Brain microvascular endothelial cell (primary cell): Measurements from ENCODE around the gene AMACR.
A peak's percentile ranks its signal among the peaks of the same experiment; 100 is the strongest.

Source experiments
- DNase-seq: peaks from one replicate; pipeline ENCODE4 v3.0.0-alpha.2; 2020
- H3K27ac ChIP-seq: fragments of 250-450 bp; sonication (Bioruptor Pico); 2 replicates; pipeline ENCODE4 v1.5.1; 2020; ENCODE audit warnings: mild to moderate bottlenecking, moderate library complexity
- H3K27me3 ChIP-seq: fragments of 250-450 bp; sonication (Bioruptor Pico); replicated peaks from 2 replicates; pipeline ENCODE4 v1.5.1; 2020; ENCODE audit warnings: mild to moderate bottlenecking
- H3K36me3 ChIP-seq: fragments of 250-450 bp; sonication (Bioruptor Pico); replicated peaks from 2 replicates; pipeline ENCODE4 v1.5.1; 2020; ENCODE audit warnings: mild to moderate bottlenecking
- H3K4me3 ChIP-seq: 2 replicates; pipeline ENCODE4 v1.5.1; 2011; ENCODE audit warnings: low read depth, mild to moderate bottlenecking, control low read depth, low read length, moderate library complexity
- in situ Hi-C: cut with HindIII; loops from 2 replicates; pipeline ENCODE4 v1.10.0; 2017; ENCODE audit warnings: low sequenced_read_pairs, low pct_ligation_motif_present
- TF ChIP-seq, protein P1 (sequence below): IDR thresholded peaks from 2 replicates; pipeline ENCODE4 v1.5.1; 2011; ENCODE audit warnings: low read depth, mild to moderate bottlenecking, moderate library complexity, low read length, control low read depth, inconsistent platforms; ENCODE audit errors: missing control alignments

The AMACR gene

DNA sequence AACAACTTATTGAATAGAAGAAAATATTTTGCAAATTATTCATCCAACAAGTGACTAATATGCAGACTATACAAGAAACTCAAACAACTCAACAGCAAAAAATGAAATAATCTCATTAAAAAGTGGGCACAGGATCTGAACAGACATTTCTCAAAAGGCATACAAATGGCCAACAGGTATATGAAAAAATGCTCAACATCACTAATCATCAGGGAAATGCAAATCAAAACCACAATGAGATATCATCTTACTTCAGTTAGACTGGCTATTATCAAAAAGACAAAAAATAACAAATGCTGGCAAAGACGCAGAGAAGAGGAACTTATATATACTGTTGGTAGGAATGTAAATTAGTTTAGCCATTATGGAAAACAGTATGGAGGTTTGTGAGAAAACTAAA is 1.8 kb upstream of the AMACR start:
- no peak overlapping the region for H3K27ac ChIP-seq

GRCh38 chr5:34008802-34009201 is 952 bp upstream of the AMACR start:
- H3K27me3 ChIP-seq: no peaks in the 10 kb centered on the region
- H3K27ac ChIP-seq: peak overlapping the region; percentile 81
- in situ Hi-C loops: no loop called here
- TF ChIP-seq, protein P1, sequence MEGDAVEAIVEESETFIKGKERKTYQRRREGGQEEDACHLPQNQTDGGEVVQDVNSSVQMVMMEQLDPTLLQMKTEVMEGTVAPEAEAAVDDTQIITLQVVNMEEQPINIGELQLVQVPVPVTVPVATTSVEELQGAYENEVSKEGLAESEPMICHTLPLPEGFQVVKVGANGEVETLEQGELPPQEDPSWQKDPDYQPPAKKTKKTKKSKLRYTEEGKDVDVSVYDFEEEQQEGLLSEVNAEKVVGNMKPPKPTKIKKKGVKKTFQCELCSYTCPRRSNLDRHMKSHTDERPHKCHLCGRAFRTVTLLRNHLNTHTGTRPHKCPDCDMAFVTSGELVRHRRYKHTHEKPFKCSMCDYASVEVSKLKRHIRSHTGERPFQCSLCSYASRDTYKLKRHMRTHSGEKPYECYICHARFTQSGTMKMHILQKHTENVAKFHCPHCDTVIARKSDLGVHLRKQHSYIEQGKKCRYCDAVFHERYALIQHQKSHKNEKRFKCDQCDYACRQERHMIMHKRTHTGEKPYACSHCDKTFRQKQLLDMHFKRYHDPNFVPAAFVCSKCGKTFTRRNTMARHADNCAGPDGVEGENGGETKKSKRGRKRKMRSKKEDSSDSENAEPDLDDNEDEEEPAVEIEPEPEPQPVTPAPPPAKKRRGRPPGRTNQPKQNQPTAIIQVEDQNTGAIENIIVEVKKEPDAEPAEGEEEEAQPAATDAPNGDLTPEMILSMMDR: no peak
- H3K4me3 ChIP-seq: peak overlapping the region; percentile 83
- no peak for DNase-seq
- no peaks in the 10 kb centered on the region for H3K36me3 ChIP-seq

More for the DNA sequence above, 1.8 kb upstream of the AMACR start:
- H3K27me3 ChIP-seq: no peaks in the 10 kb centered on the region
- in situ Hi-C loops: no loop called here
- DNase-seq: no peak
- H3K36me3 ChIP-seq: no peaks in the 10 kb centered on the region
- H3K4me3 ChIP-seq: no peak overlapping the region
- TF ChIP-seq, protein P1: no peak

DNA sequence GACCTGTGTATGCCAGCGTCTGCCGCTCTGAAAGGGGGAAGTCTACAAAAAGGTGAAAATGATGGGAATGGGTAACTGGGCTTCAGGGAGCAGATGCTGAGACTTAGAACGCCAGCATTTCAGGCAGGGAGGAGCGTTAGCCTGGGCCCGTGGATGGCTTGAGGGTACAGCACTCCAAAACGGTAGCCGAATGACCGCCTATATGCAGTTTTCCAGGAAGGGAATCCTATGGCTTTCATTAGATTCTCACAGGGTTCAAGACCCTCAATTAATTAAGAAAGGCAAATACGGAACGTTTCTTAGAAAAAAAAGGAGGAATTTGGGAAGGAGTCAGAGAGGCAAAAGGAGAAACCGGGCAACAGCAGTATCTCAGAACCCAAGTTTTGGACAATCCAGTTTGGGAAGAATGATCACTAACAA is 639 bp downstream of the AMACR start:
- TF ChIP-seq, protein P1: no peak

GRCh38 chr5:34005681-34006080 is 2.2 kb downstream of the AMACR start:
- H3K27ac ChIP-seq: no peak overlapping the region
- no peak for DNase-seq
- TF ChIP-seq, protein P1: no peak
- in situ Hi-C loops: no loop called here
- H3K36me3 ChIP-seq: no peaks in the 10 kb centered on the region
- H3K27me3 ChIP-seq: no peaks in the 10 kb centered on the region
- no peak overlapping the region for H3K4me3 ChIP-seq

More for the DNA sequence above, 639 bp downstream of the AMACR start:
- peak overlapping the region; percentile 83 for H3K4me3 ChIP-seq
- H3K36me3 ChIP-seq: no peaks in the 10 kb centered on the region
- H3K27me3 ChIP-seq: no peaks in the 10 kb centered on the region
- in situ Hi-C loops: no loop called here
- H3K27ac ChIP-seq: peak overlapping the region; percentile 81
- no peak for DNase-seq

- H3K4me3 ChIP-seq: no peak overlapping the region
- H3K27me3 ChIP-seq: no peaks in the 10 kb centered on the region
- no peak overlapping the region for H3K27ac ChIP-seq
- TF ChIP-seq, protein P1: no peak
- no peak for DNase-seq
- H3K36me3 ChIP-seq: no peaks in the 10 kb centered on the region
- in situ Hi-C loops: no loop called here
These were observed 2.6 kb downstream of the AMACR start for GRCh38 chr5:34005211-34005610.

DNA sequence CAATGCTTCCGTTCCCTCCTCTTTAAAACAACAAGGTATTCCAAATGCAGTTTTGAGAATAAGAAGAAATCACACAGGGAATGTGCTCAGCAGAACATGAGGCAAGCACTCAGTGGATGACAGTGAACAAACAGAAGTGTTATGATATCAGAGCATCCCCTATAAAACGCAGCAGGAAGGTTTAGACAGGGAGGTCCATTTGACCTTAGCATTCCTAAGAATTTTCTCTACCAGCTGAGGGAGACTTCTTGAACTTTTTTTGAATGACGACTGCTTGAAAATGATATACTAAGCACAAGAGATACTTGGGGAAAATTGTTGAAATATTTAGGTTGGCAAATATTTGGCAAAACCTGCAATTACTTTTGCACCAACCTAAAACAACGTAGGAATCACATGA is 3.9 kb downstream of the AMACR start:
- no peak overlapping the region for H3K4me3 ChIP-seq
- no peak overlapping the region for H3K27ac ChIP-seq
- in situ Hi-C loops: no loop called here
- DNase-seq: no peak
- H3K36me3 ChIP-seq: no peaks in the 10 kb centered on the region
- TF ChIP-seq, protein P1: no peak
- H3K27me3 ChIP-seq: no peaks in the 10 kb centered on the region
